WI38 (cell line): ENCODE measurements around the gene LCAT.

Experiments used
- H3K4me3 ChIP-seq: 2 replicates; pipeline ENCODE4 v1.5.1; 2011; ENCODE audit warnings: low read depth, mild to moderate bottlenecking, control low read depth, low read length
- TF ChIP-seq, protein P1 (sequence below): IDR thresholded peaks from 2 replicates; pipeline ENCODE4 v1.5.1; 2012; ENCODE audit warnings: low read depth, mild to moderate bottlenecking, control low read depth, low read length

Gene LCAT

DNA sequence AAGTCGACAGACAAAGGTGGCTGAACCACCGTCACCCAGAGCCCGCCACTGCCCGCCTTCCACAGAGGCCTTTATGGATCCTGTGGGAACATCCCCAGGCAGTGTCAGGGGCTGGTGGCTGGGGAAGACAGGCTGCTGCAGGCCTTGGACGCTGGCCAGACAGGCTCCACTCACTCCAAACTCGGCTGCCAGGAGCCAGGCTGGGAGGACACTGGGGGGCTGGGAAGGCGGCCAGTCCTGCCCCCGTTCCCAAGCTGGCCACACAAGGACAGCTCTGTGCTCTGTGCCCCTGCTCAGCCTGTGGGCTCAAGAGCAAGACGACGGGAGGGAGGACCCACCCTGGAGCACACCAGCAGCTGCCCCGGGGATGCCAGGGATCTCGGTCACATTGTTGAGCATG is 7.6 kb upstream of the LCAT start:
- no peak overlapping the region for H3K4me3 ChIP-seq
- TF ChIP-seq, protein P1, sequence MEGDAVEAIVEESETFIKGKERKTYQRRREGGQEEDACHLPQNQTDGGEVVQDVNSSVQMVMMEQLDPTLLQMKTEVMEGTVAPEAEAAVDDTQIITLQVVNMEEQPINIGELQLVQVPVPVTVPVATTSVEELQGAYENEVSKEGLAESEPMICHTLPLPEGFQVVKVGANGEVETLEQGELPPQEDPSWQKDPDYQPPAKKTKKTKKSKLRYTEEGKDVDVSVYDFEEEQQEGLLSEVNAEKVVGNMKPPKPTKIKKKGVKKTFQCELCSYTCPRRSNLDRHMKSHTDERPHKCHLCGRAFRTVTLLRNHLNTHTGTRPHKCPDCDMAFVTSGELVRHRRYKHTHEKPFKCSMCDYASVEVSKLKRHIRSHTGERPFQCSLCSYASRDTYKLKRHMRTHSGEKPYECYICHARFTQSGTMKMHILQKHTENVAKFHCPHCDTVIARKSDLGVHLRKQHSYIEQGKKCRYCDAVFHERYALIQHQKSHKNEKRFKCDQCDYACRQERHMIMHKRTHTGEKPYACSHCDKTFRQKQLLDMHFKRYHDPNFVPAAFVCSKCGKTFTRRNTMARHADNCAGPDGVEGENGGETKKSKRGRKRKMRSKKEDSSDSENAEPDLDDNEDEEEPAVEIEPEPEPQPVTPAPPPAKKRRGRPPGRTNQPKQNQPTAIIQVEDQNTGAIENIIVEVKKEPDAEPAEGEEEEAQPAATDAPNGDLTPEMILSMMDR, result no peak

DNA sequence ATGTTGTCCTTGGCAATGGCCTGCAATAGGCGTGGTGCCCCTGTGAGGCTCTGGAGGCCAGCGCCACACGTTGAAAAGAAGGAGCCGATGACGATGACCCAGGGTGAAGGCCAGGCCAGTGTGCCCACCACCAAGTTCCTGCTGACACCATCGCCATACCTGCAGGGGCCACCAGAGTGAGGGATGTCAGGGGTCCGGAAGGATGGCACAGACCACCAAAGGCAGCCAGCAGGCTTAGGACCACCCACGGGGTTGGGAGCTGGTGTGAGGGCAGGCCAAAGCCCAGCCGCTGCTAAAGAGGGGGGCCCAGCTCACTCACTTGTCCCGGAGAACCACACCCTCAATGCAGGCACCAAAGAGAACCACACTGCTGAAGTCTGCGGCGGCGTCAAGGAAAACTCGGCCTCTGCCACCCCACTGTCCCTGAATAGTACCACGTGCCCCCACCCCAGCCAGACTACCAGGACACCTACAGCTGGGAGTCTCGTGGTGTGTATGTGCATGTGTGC is 6.5 kb upstream of the LCAT start:
- no peak overlapping the region for H3K4me3 ChIP-seq
- TF ChIP-seq, protein P1, result no peak

DNA sequence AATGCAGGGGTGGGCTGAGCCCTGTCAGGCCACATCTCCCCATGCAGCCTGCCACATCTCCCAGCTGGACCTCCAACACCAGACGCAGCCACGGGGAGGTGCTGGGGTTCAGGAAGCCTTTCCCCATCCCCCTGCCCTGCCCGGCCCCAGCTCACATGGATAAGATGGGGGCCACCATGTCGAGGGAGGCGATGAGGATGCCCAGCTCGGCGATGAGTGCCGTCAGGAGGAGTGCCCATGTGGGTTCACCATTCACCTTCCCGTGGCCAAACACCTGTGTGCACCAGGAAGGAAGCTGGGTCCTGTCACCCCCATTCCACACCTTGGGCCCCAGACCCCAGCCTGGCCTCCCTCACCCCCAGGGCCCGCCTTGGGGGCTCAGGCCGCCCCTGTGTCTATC is 5.7 kb upstream of the LCAT start:
- no peak overlapping the region for H3K4me3 ChIP-seq
- TF ChIP-seq, protein P1, result no peak

DNA sequence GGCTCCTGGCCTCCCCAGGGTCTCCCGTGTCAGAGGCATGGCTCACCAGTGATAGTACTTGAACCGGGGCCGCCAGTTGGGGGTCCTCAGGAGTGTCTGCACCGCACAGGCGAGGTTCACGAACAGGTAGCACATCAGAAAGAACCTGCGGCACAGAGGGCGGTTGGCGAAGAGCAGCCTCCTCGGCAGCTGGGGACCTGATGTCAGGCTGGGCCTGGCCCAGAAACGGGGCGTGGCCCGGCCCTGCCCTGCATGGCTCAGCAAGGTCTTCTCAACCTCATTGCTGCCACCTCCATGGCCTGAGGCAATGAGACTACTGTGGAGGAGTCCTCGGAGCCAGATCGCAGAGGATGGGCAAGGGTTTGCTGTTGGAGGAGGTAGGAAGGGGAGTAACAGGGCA is 4.1 kb upstream of the LCAT start:
- TF ChIP-seq, protein P1, result no peak
- H3K4me3 ChIP-seq, result no peak overlapping the region

DNA sequence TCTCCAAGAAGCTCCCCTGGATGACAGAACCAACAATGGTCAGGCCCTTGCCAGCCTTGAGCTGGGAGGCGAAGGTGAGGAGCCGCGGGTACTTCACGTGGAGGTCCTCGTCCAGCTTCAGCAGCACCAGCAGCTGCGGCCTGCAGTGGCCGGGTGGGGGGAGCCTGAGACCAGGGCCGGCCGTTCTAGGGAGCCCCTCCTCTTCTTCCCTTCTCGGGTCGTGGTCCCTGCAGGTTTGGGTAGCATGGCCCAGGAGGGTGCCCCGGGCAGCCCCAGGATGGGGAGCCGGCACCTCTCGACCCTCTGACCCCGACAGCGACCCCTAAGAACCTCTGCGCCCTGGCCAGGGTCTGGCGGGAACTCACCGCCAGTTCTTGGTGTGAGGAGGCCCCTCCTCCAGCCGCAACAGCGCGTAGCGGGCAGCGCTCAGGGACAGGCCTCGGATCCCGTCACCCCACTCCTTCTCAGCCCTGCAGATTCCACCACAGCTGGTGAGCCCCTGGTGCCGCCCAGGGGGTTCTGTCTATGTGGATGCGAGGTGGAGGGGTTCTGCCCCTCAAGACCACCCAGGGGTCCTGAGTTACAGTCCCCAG is 3.1 kb upstream of the LCAT start:
- H3K4me3 ChIP-seq, result no peak overlapping the region
- TF ChIP-seq, protein P1, result no peak

DNA sequence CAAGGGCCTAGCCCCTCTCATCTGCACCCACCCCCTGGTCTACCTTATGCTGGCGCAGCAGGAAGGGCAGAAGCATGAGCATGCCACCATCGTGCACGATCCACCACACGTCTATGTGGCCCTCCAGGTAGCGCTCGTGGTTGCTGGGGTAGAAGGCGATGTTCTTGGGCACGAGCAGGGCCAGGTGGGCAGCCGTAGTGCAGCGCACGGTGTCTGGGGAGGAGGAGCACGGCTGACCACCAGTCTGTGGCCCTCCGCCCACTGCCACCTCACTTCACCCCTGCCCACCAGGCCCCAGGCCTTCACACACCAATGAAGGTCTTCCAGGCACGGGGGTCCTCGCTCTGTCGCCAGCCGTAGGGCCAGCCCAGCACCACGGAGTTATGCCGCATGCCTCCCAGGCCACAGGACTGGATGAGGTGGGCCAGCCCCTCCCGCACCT is 2.2 kb upstream of the LCAT start:
- H3K4me3 ChIP-seq, result no peak overlapping the region
- TF ChIP-seq, protein P1, result no peak

DNA sequence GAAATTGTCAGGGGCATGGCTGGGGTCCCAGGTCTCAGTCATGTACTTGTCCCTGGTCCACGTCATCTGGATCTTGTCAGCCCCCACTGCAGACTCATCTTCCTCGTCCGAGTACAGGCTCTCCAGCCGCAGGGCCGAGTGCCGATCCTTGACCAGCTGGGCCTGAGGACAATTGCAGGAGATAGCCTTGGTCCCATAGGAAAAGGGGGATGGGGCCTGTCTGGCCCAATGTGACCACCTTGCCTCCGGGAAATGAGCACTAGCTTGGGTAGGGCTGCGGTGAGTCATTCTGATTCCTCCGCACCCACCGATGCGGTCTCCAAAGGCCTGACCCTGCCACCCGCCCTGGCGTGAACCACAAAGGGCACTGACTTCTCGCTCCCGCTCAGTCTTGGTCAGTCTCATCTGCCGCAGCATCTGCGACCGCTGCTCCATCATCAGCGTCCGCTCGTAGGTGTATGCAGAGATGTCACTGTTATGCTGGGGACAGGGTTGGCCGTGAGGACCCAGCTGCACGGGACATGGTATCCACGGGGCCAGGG is 1.5 kb upstream of the LCAT start:
- TF ChIP-seq, protein P1, result no peak
- H3K4me3 ChIP-seq, result no peak overlapping the region
